Neuronal stem cell (in vitro differentiated cells): Measurements from ENCODE around the gene DPAGT1.

Source experiments
- DNase-seq: peaks from one replicate; pipeline ENCODE4 v3.0.0-alpha.2; 2013; ENCODE audit warnings: low spot score
- H2AFZ ChIP-seq: one replicate; pipeline ENCODE4 v1.6.1; 2013; ENCODE audit warnings: mild to moderate bottlenecking, low read length, inconsistent platforms
- H2AK5ac ChIP-seq: 2 replicates; pipeline ENCODE4 v1.6.1; 2013; ENCODE audit warnings: low read depth, mild to moderate bottlenecking, inconsistent platforms, low read length, moderate library complexity, mixed read lengths
- H2BK120ac ChIP-seq: 2 replicates; pipeline ENCODE4 v1.6.1; 2013; ENCODE audit warnings: low read depth, mild to moderate bottlenecking, inconsistent platforms, low read length, moderate library complexity, mixed read lengths
- H2BK12ac ChIP-seq: one replicate; pipeline ENCODE4 v1.6.1; 2013; ENCODE audit warnings: low read length, inconsistent platforms
- H2BK15ac ChIP-seq: 2 replicates; pipeline ENCODE4 v1.6.1; 2013; ENCODE audit warnings: mild to moderate bottlenecking, low read length, inconsistent platforms, mixed read lengths
- H2BK5ac ChIP-seq: one replicate; pipeline ENCODE4 v1.6.1; 2013; ENCODE audit warnings: inconsistent platforms, mild to moderate bottlenecking, low read length, moderate library complexity
- H3K14ac ChIP-seq: one replicate; pipeline ENCODE4 v1.6.1; 2013; ENCODE audit warnings: low read length, inconsistent platforms
- H3K18ac ChIP-seq: 2 replicates; pipeline ENCODE4 v1.6.1; 2013; ENCODE audit warnings: low read length, inconsistent platforms
- H3K23ac ChIP-seq: 2 replicates; pipeline ENCODE4 v1.6.1; 2013; ENCODE audit warnings: low read depth, mild to moderate bottlenecking, mixed read lengths, low read length, inconsistent platforms; ENCODE audit not compliant: poor library complexity
- H3K27ac ChIP-seq: replicated peaks from 3 replicates; pipeline ENCODE4 v1.5.1; 2013; ENCODE audit warnings: low read length, inconsistent platforms
- H3K27me3 ChIP-seq, 3 experiments: 2 replicates each; pipeline ENCODE4 v1.6.1; 2013; ENCODE audit warnings: low read length in 3 of 3, mild to moderate bottlenecking in 2 of 3, inconsistent platforms in 1 of 3, low read depth in 1 of 3, mixed read lengths in 1 of 3, moderate library complexity in 1 of 3; ENCODE audit not compliant: control insufficient read depth in 3 of 3, insufficient read depth in 3 of 3
- H3K36me3 ChIP-seq, 2 donors: replicated peaks in 1 of 2; 2 replicates each; pipeline ENCODE4 v1.6.1; 2013; ENCODE audit warnings: low read length in 2 of 2; ENCODE audit not compliant: control insufficient read depth in 2 of 2, insufficient read depth in 2 of 2
- H3K4ac ChIP-seq: 2 replicates; pipeline ENCODE4 v1.6.1; 2013; ENCODE audit warnings: inconsistent platforms, mild to moderate bottlenecking, low read length, moderate library complexity
- H3K4me1 ChIP-seq, 2 donors: 1 replicate in 1 of 2; 2 replicates in 1 of 2; pipeline ENCODE4 v1.6.1; 2013; ENCODE audit warnings: low read length in 2 of 2, low read depth in 1 of 2; ENCODE audit not compliant: control insufficient read depth in 2 of 2, insufficient read depth in 1 of 2
- H3K4me2 ChIP-seq: one replicate; pipeline ENCODE4 v1.6.1; 2013; ENCODE audit warnings: mild to moderate bottlenecking, low read length, inconsistent platforms; ENCODE audit not compliant: insufficient read depth, poor library complexity, severe bottlenecking
- H3K4me3 ChIP-seq, 2 donors: 2 replicates each; pipeline ENCODE4 v1.5.1; 2013; ENCODE audit warnings: low read length in 2 of 2, mild to moderate bottlenecking in 2 of 2, inconsistent platforms in 1 of 2, moderate library complexity in 1 of 2
- H3K79me1 ChIP-seq: one replicate; pipeline ENCODE4 v1.6.1; 2013; ENCODE audit warnings: low read depth, mild to moderate bottlenecking, inconsistent platforms, low read length, moderate library complexity
- H3K9ac ChIP-seq: one replicate; pipeline ENCODE4 v1.6.1; 2013; ENCODE audit warnings: mild to moderate bottlenecking, low read depth, low read length, inconsistent platforms; ENCODE audit not compliant: poor library complexity
- H3K9me3 ChIP-seq, 2 donors: replicated peaks in 1 of 2; 2 replicates each; pipeline versions ENCODE3 to v1.6.1; 2013; ENCODE audit warnings: low read length in 2 of 2, mild to moderate bottlenecking in 2 of 2, inconsistent platforms in 1 of 2, low read depth in 1 of 2, mixed read lengths in 1 of 2, moderate library complexity in 1 of 2; ENCODE audit not compliant: control insufficient read depth in 2 of 2, insufficient read depth in 1 of 2
- H4K8ac ChIP-seq: one replicate; pipeline ENCODE4 v1.6.1; 2013; ENCODE audit warnings: low read depth, mild to moderate bottlenecking, inconsistent platforms, low read length, moderate library complexity
- H4K91ac ChIP-seq: one replicate; pipeline ENCODE4 v1.6.1; 2013; ENCODE audit warnings: low read length, low read depth, mild to moderate bottlenecking, inconsistent platforms; ENCODE audit not compliant: poor library complexity
- WGBS, 2 donors: extraction: QIAGEN DNeasy Blood & Tissue Kit; methylation state at CpG; one replicate each; pipeline ENCODE4 v1.1.7; 2013; ENCODE audit warnings: missing lambda C conversion rate in 2 of 2, mixed read lengths in 1 of 2; ENCODE audit not compliant: insufficient read length in 2 of 2, insufficient replicate concordance in 1 of 2; ENCODE audit errors: extremely low coverage in 2 of 2; 5-methylcytosine and 5-hydroxymethylcytosine counted together

DPAGT1 gene

GRCh38 chr11:119078675-119079420, 22.8 kb downstream of the DPAGT1 start:
- no peak overlapping the region for H2BK5ac ChIP-seq
- no peak overlapping the region for H3K18ac ChIP-seq
- DNase-seq = no peak
- peak overlapping the region; percentile 73 for H3K9ac ChIP-seq
- H2AFZ ChIP-seq = no peak overlapping the region
- no peak overlapping the region for H4K91ac ChIP-seq
- H3K9me3 ChIP-seq = no peaks in the 10 kb centered on the region
- WGBS, 2 donors = no CpG with 5 or more reads among the region's 19 CpGs
- H3K27ac ChIP-seq = no peak overlapping the region
- H3K4me3 ChIP-seq = no peak overlapping the region
- H2BK120ac ChIP-seq = no peak overlapping the region
- H3K4me1 ChIP-seq = no peaks in the 10 kb centered on the region
- H4K8ac ChIP-seq = no peak overlapping the region
- no peak overlapping the region for H3K4ac ChIP-seq
- no peak overlapping the region for H2AK5ac ChIP-seq
- H3K14ac ChIP-seq = no peak overlapping the region
- no peaks in the 10 kb centered on the region for H3K27me3 ChIP-seq
- peaks cover 35 to 72% of the 10 kb centered on the region in 2 donors for H3K36me3 ChIP-seq
- H3K79me1 ChIP-seq = no peaks in the 10 kb centered on the region
- no peak overlapping the region for H3K23ac ChIP-seq
- no peak overlapping the region for H3K4me2 ChIP-seq
- no peak overlapping the region for H2BK15ac ChIP-seq
- no peak overlapping the region for H2BK12ac ChIP-seq

- DNase-seq = no peak
- H3K23ac ChIP-seq = no peak overlapping the region
- H2BK15ac ChIP-seq = no peak overlapping the region
- H3K36me3 ChIP-seq = peaks cover 43 to 82% of the 10 kb centered on the region in 2 donors
- no peak overlapping the region for H2BK12ac ChIP-seq
- no peak overlapping the region for H3K4me3 ChIP-seq
- H2BK5ac ChIP-seq = no peak overlapping the region
- no peak overlapping the region for H3K27ac ChIP-seq
- H3K4ac ChIP-seq = no peak overlapping the region
- H3K4me2 ChIP-seq = no peak overlapping the region
- no peak overlapping the region for H3K18ac ChIP-seq
- no peak overlapping the region for H4K8ac ChIP-seq
- no peaks in the 10 kb centered on the region for H3K9me3 ChIP-seq
- H2AFZ ChIP-seq = no peak overlapping the region
- no peak overlapping the region for H2AK5ac ChIP-seq
- no peaks in the 10 kb centered on the region for H3K4me1 ChIP-seq
- H2BK120ac ChIP-seq = no peak overlapping the region
- no CpG with 5 or more reads among the region's 11 CpGs for WGBS, 2 donors
- no peaks in the 10 kb centered on the region for H3K79me1 ChIP-seq
- H3K14ac ChIP-seq = no peak overlapping the region
- no peak overlapping the region for H3K9ac ChIP-seq
- H3K27me3 ChIP-seq = no peaks in the 10 kb centered on the region
- H4K91ac ChIP-seq = no peak overlapping the region
Observed at GRCh38 chr11:119077839-119078238, 23.8 kb downstream of the DPAGT1 start.

DNA sequence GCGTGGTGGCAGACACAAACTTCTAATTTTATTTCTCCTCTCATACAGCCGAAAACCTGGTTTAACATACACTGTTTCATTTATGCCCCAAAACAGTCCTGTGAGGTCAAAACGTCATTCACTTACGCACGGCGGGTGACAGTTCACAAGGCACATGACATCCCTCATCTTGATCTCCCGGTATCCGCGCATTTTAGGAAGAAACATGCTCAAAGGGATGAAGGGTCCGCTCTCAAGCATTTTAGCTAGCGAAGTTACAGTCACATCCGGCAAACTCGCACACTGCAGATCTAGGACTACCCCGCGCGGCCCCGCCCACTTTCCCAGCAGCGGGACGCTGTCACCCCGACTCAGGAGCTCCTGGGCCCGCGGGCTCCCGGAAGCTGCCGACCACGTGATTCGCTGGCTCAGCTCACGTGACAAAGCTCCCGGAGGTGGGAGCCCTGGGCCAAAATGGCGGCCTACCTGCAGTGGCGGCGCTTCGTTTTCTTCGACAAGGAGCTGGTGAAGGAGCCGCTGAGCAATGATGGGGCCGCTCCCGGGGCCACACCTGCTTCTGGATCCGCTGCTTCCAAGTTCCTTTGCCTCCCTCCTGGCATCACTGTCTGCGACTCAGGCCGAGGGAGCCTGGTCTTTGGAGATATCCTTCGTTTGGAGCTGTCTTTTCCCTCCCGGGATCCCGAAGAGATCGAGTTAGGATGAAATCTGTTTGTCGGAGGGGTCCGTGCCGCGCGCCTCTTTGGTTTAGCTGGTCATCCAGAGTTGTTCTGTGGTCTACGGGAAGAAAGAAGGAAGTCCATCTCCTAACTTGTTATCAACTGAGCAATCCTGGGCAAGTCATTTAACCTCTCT, 34.1 kb downstream of the DPAGT1 start, which contains the start of gene VPS11:
TSS of gene VPS11 (plus strand) at position 448 of the 852 bp plus-strand sequence. CDS start at position 454, 6 bp downstream.
- Histone ChIP-seq H2BK5ac (no peak within 1 kb of the TSS), H3K4me3 (peak within 1 kb of the TSS; percentile 83 to 87), H2BK15ac (no peak within 1 kb of the TSS), H3K4me2 (peak within 1 kb of the TSS; percentile 83), H3K9me3 (no peaks in the 10 kb centered on the region), H2BK12ac (no peak within 1 kb of the TSS), H3K36me3 (peaks cover 9 to 27% of the 10 kb centered on the region in 2 donors), H3K14ac (peak within 1 kb of the TSS; percentile 82), H3K23ac (peak within 1 kb of the TSS; percentile 11), H3K4ac (no peak within 1 kb of the TSS), H3K18ac (peak within 1 kb of the TSS; percentile 93), H3K27ac (no peak within 1 kb of the TSS), H2AFZ (peak within 1 kb of the TSS; percentile 85), H4K91ac (no peak within 1 kb of the TSS), H2AK5ac (no peak within 1 kb of the TSS), H3K4me1 (peaks cover 0 to 2% of the 10 kb centered on the region in 2 donors), H3K79me1 (peaks cover 2% of the 10 kb centered on the region), H3K9ac (peak within 1 kb of the TSS; percentile 85), H3K27me3 (no peaks in the 10 kb centered on the region), H4K8ac (no peak within 1 kb of the TSS), H2BK120ac (no peak within 1 kb of the TSS)
- DNase-seq = peak; percentile 88
- WGBS, 2 donors = no CpG with 5 or more reads among the region's 49 CpGs

GRCh38 chr11:119065369-119065768, 36.3 kb downstream of the DPAGT1 start:
- no peak overlapping the region for H2BK15ac ChIP-seq
- H3K18ac ChIP-seq = no peak overlapping the region
- no peak overlapping the region for H3K4me3 ChIP-seq
- H3K27me3 ChIP-seq = no peaks in the 10 kb centered on the region
- WGBS, 2 donors = no CpG with 5 or more reads among the region's 4 CpGs
- H3K4me2 ChIP-seq = no peak overlapping the region
- peaks cover 2% of the 10 kb centered on the region for H3K79me1 ChIP-seq
- no peak overlapping the region for H2BK120ac ChIP-seq
- no peak overlapping the region for H2AFZ ChIP-seq
- H2AK5ac ChIP-seq = no peak overlapping the region
- H3K27ac ChIP-seq = no peak overlapping the region
- H4K8ac ChIP-seq = no peak overlapping the region
- H3K4me1 ChIP-seq = peaks cover 0 to 2% of the 10 kb centered on the region in 2 donors
- no peaks in the 10 kb centered on the region for H3K9me3 ChIP-seq
- peaks cover 4 to 8% of the 10 kb centered on the region in 2 donors for H3K36me3 ChIP-seq
- no peak for DNase-seq
- no peak overlapping the region for H4K91ac ChIP-seq
- no peak overlapping the region for H3K14ac ChIP-seq
- H2BK12ac ChIP-seq = no peak overlapping the region
- no peak overlapping the region for H3K4ac ChIP-seq
- H2BK5ac ChIP-seq = no peak overlapping the region
- H3K23ac ChIP-seq = no peak overlapping the region
- no peak overlapping the region for H3K9ac ChIP-seq
